Ovary (tissue), 3 donors: Measurements from ENCODE around the gene LGR6.

Source experiments
- CTCF ChIP-seq, 3 donors: fragments of 450-650 bp in 2 of 3; fragments of 200-600 bp in 1 of 3; IDR thresholded peaks; one replicate each; pipeline versions ENCODE4 v1.5.1 to v1.8.0; 2016 to 2022; ENCODE audit warnings: antibody characterized with exemption in 3 of 3, mild to moderate bottlenecking in 1 of 3
- EP300 ChIP-seq: sonication (generic); formaldehyde crosslinking; IDR thresholded peaks from one replicate; pipeline ENCODE4 v1.6.1; 2017; ENCODE audit warnings: antibody characterized with exemption
- POLR2A ChIP-seq: fragments of 450-650 bp; IDR thresholded peaks from one replicate; pipeline ENCODE4 v1.6.1; 2017; ENCODE audit warnings: antibody characterized with exemption, mild to moderate bottlenecking, moderate library complexity
- donor health status: DM: no; HTN: no; CAD: no.

- TF ChIP-seq EP300, result no peak
- no peak for TF ChIP-seq CTCF (IDR thresholded peaks at IDR 0.05)
- no peak for TF ChIP-seq POLR2A
Measured at GRCh38 chr1:202212787-202213186, 19.2 kb downstream of the LGR6 start.
